Fibroblast of the aortic adventitia (primary cell): ENCODE measurements around the gene FOXK1. TPM values are rescaled to one million over a fixed set of nuclear protein-coding genes. Genes with fewer than 3 reads are reported as not detected.
A peak's percentile ranks its signal among the peaks of the same experiment; 100 is the strongest.

Experiments
- DNase-seq: peaks from one replicate; pipeline ENCODE4 v3.0.0-alpha.2; 2010; ENCODE audit warnings: low read depth
- H3K4me3 ChIP-seq: 2 replicates; pipeline ENCODE4 v1.5.1; 2011; ENCODE audit warnings: low read depth, mild to moderate bottlenecking, control low read depth, low read length, moderate library complexity
- CTCF ChIP-seq: IDR thresholded peaks from 2 replicates; pipeline ENCODE4 v1.5.1; 2011; ENCODE audit warnings: mild to moderate bottlenecking, low read length, control low read depth, inconsistent platforms; ENCODE audit not compliant: insufficient read depth
- total RNA-seq: library from RNA; depleted of rRNA; stranded (reverse); fragments of >200 nt; gene quantifications from 2 replicates; pipeline ENCODE4 v1.2.3, GENCODE V29; 2012; ENCODE audit warnings: low replicate concordance

Gene FOXK1
- total RNA-seq, 1 donor: 27.8 TPM

GRCh38 chr7:4734587-4735345 is 52.7 kb downstream of the FOXK1 start:
- no peak overlapping the region for H3K4me3 ChIP-seq
- no peak for TF ChIP-seq CTCF
- no peak for DNase-seq

GRCh38 chr7:4737300-4737699 is 55.2 kb downstream of the FOXK1 start:
- TF ChIP-seq CTCF: no peak
- H3K4me3 ChIP-seq: no peak overlapping the region
- no peak for DNase-seq

GRCh38 chr7:4738711-4739527 is 56.8 kb downstream of the FOXK1 start:
- no peak for TF ChIP-seq CTCF
- DNase-seq: peak; percentile 89

GRCh38 chr7:4739528-4739992 is 57.5 kb downstream of the FOXK1 start:
- peak overlapping the region; percentile 43 for H3K4me3 ChIP-seq
- peak; percentile 73 for DNase-seq
- peak; percentile 77 for TF ChIP-seq CTCF

More at GRCh38 chr7:4738711-4739527, 56.8 kb downstream of the FOXK1 start:
- peak overlapping the region; percentile 43 for H3K4me3 ChIP-seq

GRCh38 chr7:4740796-4741195 is 58.7 kb downstream of the FOXK1 start:
- no peak for TF ChIP-seq CTCF
- H3K4me3 ChIP-seq: no peak overlapping the region

GRCh38 chr7:4742051-4742573 is 60.0 kb downstream of the FOXK1 start:
- no peak overlapping the region for H3K4me3 ChIP-seq
- no peak for TF ChIP-seq CTCF
- no peak for DNase-seq

More at GRCh38 chr7:4740796-4741195, 58.7 kb downstream of the FOXK1 start:
- no peak for DNase-seq
